GM18520 (cell line): ENCODE data around the gene HLA-C.
"Not testable (repeated sequence)": the region's sequence is repeated elsewhere in the genome, so short reads cannot be mapped to it uniquely, and the experiment has no call there.

Experiments
- ATAC-seq: cut with Tn5 transposase; IDR thresholded peaks from one replicate; pipeline ENCODE4 v1.9.1; 2021; ENCODE audit not compliant: unreplicated experiment

HLA-C gene

DNA sequence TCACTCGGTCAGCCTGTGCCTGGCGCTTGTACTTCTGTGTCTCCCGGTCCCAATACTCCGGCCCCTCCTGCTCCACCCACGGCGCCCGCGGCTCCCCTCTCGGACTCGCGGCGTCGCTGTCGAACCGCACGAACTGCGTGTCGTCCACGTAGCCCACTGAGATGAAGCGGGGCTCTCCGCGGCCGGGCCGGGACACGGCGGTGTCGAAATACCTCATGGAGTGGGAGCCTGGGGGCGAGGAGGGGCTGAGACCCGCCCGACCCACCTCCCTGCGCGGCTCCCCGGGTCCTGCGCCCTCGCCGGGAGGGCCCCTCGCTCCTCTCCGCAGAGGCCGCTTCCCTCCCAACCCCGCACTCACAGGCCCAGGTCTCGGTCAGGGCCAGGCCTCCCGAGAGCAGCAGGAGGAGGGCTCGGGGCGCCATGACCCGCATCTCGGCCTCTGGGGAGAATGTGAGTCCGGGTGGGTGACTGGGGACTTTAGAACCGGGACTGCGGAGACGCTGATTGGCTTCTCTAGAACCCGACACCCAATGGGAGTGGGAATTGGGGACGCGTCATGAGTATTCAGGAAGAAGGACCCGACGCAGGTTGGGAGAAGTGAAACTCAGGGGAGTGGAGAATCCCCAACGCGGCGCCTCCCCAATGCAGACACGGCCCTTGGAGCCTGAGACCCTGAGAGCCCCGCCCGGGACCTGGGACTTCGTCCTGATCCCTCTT lies at the start of gene HLA-C:
TSS of gene HLA-C (minus strand) at position 452 of the 717 bp plus-strand sequence. CDS start at position 431, 21 bp downstream.
- peak; percentile 54 for ATAC-seq

DNA sequence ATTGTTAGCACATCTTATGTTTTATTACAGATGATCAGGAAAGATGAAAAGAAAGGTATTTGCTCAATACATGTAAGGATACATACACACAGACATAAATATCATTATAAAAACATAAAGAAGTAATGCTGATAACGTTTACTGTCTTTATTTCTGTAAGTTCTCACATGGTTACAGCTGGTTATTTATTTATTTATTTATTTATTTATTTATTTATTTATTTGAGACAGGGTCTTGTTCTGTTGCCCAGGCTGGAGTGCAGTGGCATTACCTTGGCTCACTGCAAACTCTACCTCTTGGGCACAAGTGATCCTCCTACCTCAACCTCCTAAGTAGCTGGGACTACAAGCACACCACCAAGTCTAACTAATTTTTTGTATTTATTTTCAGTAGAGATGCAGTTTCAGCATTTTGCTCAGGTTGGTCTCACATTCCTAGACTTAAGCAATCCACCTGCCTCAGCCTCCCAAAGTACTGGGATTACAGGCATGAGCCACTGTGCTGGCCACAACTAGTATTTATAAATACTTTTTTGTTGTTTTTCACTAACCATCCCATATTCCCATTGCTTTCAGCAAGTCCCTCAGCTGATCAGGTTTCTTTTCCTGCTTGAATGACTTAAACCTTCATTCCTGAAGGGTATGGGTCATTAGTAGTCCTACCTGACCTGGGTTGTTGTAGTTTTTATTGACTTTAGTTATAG lies 49.3 kb upstream of the HLA-C start:
- no peak for ATAC-seq

DNA sequence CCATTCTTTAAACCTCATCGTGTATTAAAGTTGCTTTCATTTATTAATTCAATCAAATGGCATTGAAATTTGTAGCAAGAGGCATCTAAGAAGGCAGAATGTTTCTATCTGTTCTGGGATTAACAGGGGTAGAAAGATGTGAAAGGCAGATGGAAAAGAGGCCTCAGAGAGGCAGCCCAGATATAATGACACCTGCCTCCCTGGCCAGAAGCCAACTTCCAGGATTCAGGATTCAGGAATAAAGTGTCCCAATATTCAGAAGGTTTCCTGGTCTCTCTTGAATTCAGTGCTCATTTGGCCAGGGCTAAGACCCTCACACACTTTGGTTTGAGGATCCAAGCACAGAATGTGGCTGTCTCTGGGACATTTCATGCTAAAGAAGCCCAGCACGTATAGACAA lies 45.1 kb upstream of the HLA-C start:
- ATAC-seq: no peak

DNA sequence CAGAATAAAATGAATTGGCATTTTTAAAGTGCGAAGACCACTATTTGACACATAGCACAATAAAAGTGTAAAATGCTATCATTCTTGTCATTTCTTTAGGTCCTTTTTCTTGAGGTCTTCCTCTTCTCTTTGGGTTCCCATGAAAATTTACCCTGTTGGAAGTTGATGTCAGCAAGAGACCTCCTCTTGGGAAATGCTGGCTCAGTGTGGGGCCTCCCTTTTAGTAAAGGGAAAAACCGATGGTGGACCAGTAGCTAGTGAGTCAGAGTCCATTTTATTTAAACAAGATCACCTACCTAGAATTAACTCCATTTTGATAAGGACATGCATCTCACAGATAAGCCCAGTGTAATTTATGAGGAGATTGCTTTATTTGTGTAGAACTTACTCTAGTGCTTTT lies 37.7 kb upstream of the HLA-C start:
- no peak for ATAC-seq

DNA sequence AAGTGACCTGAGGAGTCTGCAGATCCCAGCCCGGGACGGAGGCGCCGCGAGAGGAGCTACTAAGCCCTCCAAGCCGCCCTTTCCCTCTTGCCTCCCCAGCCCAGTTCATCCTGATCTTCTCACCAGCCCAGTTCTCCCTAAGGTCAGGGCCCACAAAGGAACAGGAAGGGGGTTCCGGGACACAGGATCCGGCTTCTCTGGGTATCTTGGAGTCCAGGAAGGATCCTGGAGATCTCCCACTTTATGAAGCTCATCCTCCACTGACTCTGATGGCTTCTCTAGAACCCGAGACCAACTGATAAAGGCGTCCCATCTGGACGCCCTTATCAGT lies 36.9 kb upstream of the HLA-C start:
- ATAC-seq: no peak

DNA sequence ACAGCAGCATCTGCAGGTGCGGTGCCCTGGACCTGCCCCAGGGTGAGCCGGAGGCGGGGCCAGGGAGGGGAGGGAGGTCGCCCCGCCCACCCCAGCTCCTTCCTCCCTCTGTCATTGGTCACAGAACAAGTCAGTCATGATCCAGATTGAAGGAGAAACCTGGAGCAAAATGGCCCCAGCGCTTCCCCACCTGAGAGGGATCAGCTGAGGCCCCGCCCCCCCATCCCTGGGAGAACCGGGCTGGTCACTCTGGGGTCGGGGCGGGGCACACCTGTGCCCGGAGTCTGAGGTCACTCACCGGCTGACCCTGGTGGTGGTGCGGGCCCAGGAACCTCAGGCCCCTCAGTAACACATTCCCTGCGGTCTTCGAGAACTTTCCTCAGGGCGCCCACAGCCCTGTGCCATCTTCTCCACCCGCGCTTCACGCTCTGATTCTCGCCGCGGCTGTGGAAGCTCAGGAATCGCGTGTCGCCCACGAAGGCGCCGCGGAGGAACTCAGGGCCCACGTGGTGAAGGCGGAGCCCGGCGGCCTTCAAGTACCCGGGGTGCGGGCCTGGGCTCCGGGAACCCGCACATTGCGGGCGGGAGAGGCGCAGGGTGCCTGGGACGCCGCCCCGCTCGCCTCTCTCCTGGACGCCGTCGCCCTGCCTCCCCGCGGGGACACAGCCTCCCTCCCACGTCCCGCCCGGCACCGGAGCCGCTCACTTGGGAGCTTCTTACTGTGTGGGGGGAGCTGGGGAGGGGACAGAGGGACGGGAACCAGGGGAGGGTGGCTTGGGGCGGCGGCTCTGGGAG lies 36.4 kb upstream of the HLA-C start:
- ATAC-seq: no peak

DNA sequence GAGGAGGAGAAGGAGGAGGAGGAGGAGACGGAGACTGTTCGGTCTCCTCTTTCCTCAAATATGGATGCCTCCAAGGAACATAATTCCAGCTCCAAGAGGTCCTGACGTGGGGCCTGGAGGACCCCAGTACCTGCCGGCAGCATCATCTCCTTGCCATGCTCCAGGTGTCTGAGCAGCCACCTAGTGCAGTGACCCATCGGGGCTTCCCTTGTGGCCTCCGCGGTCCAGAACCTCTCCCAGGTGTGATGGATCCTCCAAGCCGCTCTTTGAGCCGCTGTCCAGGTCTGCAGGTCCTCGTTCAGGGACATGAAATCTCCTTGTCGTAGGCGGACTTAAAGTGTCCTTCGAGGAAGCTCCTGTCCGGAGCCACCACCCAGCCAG lies 35.8 kb upstream of the HLA-C start:
- ATAC-seq: no peak

DNA sequence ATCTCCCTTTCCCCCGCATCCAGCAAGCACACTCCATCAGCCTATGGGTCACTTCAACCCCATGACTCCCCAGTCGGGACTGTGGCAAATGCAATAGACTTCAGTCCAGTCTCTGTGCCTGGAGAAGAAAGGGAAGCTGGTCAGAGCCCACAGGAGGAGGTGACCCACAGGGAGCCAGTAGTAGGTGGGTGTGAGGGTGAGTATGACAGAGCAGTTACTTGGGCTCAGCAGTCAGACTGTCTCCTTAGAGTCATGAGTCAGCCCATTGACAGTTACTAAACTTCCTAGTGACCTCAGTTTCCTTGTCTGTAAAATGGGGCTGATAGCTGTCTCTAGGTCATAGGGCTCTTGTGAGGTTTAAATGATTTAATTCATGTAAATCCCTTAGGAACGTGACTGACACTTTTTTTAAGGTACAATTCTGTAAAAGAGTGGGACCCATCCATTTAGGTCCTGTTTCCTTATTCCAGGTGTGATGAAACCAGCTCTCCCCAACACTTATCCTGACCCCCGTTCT lies 33.9 kb upstream of the HLA-C start:
- ATAC-seq: no peak

DNA sequence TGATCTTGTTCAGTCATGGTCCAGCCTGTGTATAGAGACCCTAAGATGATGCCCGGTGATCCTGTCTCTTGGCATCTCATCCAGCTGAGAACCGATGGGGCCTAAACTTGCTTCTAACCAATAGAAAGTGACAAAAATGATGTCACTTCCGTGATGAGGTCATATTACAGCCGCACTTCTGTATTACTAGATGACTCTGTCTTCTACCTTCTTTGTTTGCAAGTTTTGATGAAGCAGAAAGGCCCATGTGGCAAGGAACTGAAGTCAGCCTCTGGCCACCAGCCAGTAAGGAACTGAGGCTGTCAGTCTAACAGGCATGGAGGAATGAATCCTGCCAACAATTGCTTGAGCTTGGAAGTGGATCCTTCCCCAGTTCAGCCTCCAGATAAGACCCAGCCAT lies 32.8 kb upstream of the HLA-C start:
- ATAC-seq: no peak

DNA sequence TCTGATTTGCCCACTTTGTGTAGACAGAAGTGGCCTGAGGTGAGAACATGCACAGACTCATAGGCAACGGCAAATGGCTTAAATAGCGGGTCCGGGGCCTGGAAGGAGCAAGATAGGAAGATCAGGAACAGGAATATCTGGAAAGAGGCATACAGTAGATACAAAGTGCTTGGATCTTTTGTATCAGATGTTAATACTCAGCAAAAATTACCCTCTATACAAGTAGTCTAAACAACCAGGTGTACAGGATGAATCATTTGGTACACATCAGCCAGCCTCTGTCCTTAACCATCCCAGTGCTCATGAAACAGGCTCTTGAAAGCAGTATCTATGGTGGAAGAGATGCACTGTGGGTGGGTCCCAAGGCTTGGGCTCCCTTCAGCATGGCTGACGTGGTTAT lies 28.9 kb upstream of the HLA-C start:
- ATAC-seq: no peak

DNA sequence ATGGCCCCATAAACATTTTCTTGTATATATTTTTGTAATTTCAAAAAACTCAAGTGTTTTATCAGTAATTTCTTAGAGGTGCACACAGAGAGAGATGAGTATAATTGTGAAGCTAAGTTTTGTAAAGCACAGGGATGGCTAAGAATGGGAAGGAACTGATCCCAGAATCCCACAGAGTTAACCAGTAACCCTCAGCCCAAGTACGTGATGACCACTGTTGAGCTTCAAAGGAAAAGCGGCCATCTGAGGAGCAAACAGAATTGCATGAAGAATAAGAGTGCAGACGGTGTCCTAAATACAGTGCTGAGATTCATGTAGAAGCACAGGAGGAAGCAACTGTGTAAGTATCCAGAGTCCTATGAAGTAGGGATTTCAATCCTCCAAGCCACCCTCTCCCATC lies 28.1 kb upstream of the HLA-C start:
- no peak for ATAC-seq

GRCh38 chr6:31299511-31299910 lies 27.6 kb upstream of the HLA-C start:
- no peak for ATAC-seq

- ATAC-seq: no peak
Observed at GRCh38 chr6:31294056-31294455, 22.2 kb upstream of the HLA-C start.

DNA sequence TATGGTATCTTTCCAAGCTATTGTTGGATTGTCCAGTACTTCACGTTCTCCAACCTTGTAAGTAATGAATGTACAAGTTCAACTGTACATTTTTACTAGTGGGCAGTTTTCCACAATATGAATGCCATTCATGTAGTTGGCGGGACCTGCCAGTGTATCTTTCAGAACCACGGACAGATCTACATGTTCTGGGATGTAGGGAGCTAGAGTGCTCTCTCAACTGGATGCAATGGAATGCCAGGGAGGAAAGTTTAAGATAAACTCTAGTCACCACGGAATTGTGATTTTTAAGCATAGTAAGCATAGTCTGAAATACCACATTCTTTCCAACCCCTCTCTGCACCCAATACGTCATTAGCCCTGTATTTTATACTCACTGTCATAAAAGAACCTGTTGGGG lies 21.5 kb upstream of the HLA-C start:
- no peak for ATAC-seq

GRCh38 chr6:31289788-31290187 lies 17.9 kb upstream of the HLA-C start:
- ATAC-seq: no peak

DNA sequence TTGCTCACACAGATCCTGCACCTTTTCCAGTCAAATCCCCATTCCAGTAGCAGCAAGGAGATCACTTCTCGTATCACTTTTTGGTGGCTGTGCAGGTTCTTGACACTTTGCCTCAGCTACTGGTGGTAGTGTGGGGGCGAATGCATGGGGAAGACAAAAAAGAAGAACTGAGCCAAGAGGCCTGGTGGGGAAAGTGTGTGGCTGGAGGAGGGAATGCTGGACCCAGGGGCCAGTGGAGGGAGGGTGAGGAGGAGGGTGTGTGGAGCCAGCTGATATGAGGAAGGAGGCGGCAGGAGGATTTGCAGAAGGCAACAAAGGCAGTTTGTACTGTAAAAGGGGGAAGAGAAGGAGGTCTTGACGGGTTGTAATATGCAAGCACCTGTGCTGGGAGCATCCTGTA lies 15.7 kb upstream of the HLA-C start:
- no peak for ATAC-seq

GRCh38 chr6:31285982-31286381 lies 14.1 kb upstream of the HLA-C start:
- no peak for ATAC-seq

DNA sequence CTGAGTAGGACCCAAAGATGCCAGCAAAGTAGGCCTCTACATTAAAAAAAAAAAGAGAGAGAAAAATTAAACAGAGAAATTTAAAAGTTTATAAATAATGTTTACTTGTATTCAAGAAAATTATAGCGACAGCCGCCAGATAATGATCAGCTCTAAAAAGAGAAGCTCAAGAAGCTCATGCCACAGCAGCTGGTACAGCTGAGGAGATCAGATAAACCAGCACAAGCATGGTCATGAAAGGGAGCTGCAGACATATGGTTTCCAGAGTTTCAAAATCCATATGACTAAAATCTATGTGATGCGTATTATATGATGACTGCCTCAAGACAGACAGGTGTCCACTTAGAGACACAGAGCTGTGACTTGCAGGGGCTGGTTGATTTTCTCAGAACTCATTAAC lies 13.6 kb upstream of the HLA-C start:
- ATAC-seq: no peak

DNA sequence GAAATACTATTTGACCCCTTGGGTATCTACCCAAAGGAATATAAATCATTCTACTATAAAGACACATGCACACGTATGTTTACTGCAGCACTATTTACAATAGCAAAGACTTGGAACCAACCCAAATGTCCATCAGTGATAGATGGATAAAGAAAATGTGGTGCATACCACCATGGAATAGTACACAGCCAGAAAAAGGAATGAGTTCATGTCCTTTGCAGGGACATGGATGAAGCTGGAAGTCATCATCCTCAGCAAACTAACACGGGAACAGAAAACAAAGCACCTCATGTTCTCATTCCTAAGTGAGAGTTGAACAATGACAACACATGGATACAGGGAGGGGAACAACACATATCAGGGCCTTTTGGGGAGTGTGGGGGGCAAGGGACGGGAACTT lies 7.8 kb upstream of the HLA-C start:
- not testable (repeated sequence) for ATAC-seq

GRCh38 chr6:31272836-31273626 lies 1.1 kb upstream of the HLA-C start:
- ATAC-seq: no peak

DNA sequence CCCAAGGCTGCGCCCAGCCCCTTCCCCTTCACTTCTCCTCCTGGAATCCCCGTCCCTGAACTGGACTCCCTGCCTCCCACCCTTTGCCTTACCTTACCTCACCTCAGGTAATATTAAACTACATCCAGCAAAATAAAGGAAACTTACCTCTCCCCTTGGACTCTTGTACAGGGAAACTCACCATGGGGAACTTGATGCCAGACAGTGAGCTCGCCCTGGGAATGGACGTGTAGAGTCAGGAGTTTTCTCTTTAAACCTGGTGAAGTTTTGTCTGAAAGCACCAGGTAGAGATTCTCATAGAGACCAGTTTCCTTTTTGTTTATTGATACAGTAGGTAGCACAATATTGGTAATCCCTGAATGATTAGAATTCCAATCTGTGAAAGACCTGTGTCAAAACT lies 544 bp upstream of the HLA-C start:
- ATAC-seq: no peak
